Transverse colon (tissue), 4 donors: ENCODE results near the gene SKAP2. TPM values are rescaled to one million over a fixed set of nuclear protein-coding genes. Genes with fewer than 3 reads are reported as not detected.
A peak's percentile ranks its signal among the peaks of the same experiment; 100 is the strongest.

Source experiments
- DNase-seq: peaks from one replicate; pipeline ENCODE4 v3.0.0-alpha.2; 2019
- H3K27ac ChIP-seq, 4 donors: fragments of 200-600 bp; sonication (generic); 2 replicates each; pipeline ENCODE4 v1.5.1; 2016 to 2018; ENCODE audit warnings: inconsistent platforms in 4 of 4
- H3K27me3 ChIP-seq: fragments of 200-600 bp; sonication (generic); 2 replicates; pipeline ENCODE4 v1.5.1; 2017; ENCODE audit warnings: inconsistent platforms
- H3K36me3 ChIP-seq, 4 donors: fragments of 200-600 bp; sonication (generic); 2 replicates each; pipeline ENCODE4 v1.5.1; 2017 to 2019; ENCODE audit warnings: inconsistent platforms in 4 of 4
- H3K4me1 ChIP-seq, 4 donors: fragments of 200-600 bp; sonication (generic); 2 replicates each; pipeline ENCODE4 v1.5.1; 2017 to 2020; ENCODE audit warnings: inconsistent platforms in 4 of 4
- H3K4me3 ChIP-seq, 4 donors: fragments of 200-600 bp; sonication (generic); 1 replicate in 1 of 4; 2 replicates in 3 of 4; pipeline versions ENCODE4 v1.5.1 to v1.6.1; 2017 to 2019; ENCODE audit warnings: inconsistent platforms in 4 of 4
- H3K9me3 ChIP-seq, 2 donors: fragments of 200-600 bp; sonication (generic); 2 replicates each; pipeline ENCODE4 v1.5.1; 2017 to 2019; ENCODE audit warnings: inconsistent platforms in 2 of 2
- CTCF ChIP-seq, 5 experiments: fragments of 200-600 bp in 3 of 5; fragments of 450-650 bp in 2 of 5; sonication (generic) in 3 of 5; IDR thresholded peaks; 1 replicate in 2 of 5; 2 replicates in 3 of 5; pipeline ENCODE4 v1.5.1; 2016 to 2017; ENCODE audit warnings: antibody characterized with exemption in 5 of 5, inconsistent platforms in 3 of 5, mild to moderate bottlenecking in 2 of 5, moderate library complexity in 1 of 5
- EP300 ChIP-seq: sonication (generic); formaldehyde crosslinking; IDR thresholded peaks from one replicate; pipeline ENCODE4 v1.6.1; 2017; ENCODE audit warnings: antibody characterized with exemption, low read depth
- POLR2A ChIP-seq: fragments of 450-650 bp; IDR thresholded peaks from one replicate; pipeline ENCODE4 v1.6.1; 2016; ENCODE audit warnings: antibody characterized with exemption, mild to moderate bottlenecking, moderate library complexity
- POLR2AphosphoS5 ChIP-seq, 3 donors: sonication (generic); formaldehyde crosslinking; IDR thresholded peaks; one replicate each; pipeline ENCODE4 v1.6.1; 2016; ENCODE audit warnings: antibody characterized with exemption in 3 of 3
- WGBS, 2 donors: methylation state at CpG; one replicate each; pipeline ENCODE4 v1.1.5; 2018; ENCODE audit warnings: low coverage in 1 of 2; 5-methylcytosine and 5-hydroxymethylcytosine counted together
- in situ Hi-C, 4 donors: fragments of 200-750 bp; cut with MboI; loops; one replicate each; pipeline versions ENCODE4 v1.15.0 to v1.15.1; 2017; ENCODE audit warnings: low sequenced_read_pairs in 3 of 4, low pct_ligation_motif_present in 1 of 4, low pct_unique_long_range_greater_than_20kb in 1 of 4
- intact Hi-C: fragments of 100-400 bp; cut with DNase I; formaldehyde crosslinking; loops from one replicate; pipeline ENCODE4 v1.15.1; 2023; ENCODE audit warnings: low total_unique reads
- total RNA-seq, 4 donors: library from RNA; depleted of rRNA; stranded (reverse); fragments of >200 nt; gene quantifications; one replicate each; pipeline ENCODE4 v1.1.0, GENCODE V29; 2016

Gene SKAP2
- total RNA-seq, 4 donors from 2014 or later, result 2.6 to 35.2 (median 23.8) TPM

GRCh38 chr7:26655781-26656180 is 208.6 kb downstream of the SKAP2 start:
- no peak for TF ChIP-seq CTCF (IDR thresholded peaks at IDR 0.05)
- no peak for TF ChIP-seq EP300
- TF ChIP-seq POLR2A, result no peak
- TF ChIP-seq POLR2AphosphoS5 (IDR thresholded peaks at IDR 0.05), result no peak
- Histone ChIP-seq H3K9me3 (no peaks in the 10 kb centered on the region), H3K4me1 (no peaks in the 10 kb centered on the region), H3K36me3 (no peaks in the 10 kb centered on the region), H3K4me3 (no peak overlapping the region), H3K27ac (no peak overlapping the region), H3K27me3 (no peaks in the 10 kb centered on the region)
- in situ Hi-C loops, result loop anchor here (25.0 kb wide), 2 partner anchors 568 to 768 kb away; no protein-coding TSS in a partner anchor
- no peak for DNase-seq
- WGBS, 2 donors, result 88 to 100% methylated on average over 1 to 2 of the region's 2 CpGs
- intact Hi-C loops, result no loop called here

GRCh38 chr7:26653430-26654399 is 210.7 kb downstream of the SKAP2 start:
- H3K4me3 ChIP-seq, result no peak overlapping the region
- TF ChIP-seq EP300, result no peak
- no peak for TF ChIP-seq POLR2AphosphoS5 (IDR thresholded peaks at IDR 0.05)
- no peak for TF ChIP-seq CTCF (IDR thresholded peaks at IDR 0.05)
- no peak for TF ChIP-seq POLR2A
- in situ Hi-C loops (loop anchor here (25.0 kb wide), 2 partner anchors 566 to 766 kb away; no protein-coding TSS in a partner anchor), intact Hi-C loops (no loop called here)
- no peak overlapping the region for H3K27ac ChIP-seq
- DNase-seq, result peak; percentile 68
- 45 to 50% methylated on average over 4 to 8 of the region's 8 CpGs for WGBS, 2 donors
- no peaks in the 10 kb centered on the region for H3K36me3 ChIP-seq
- H3K4me1 ChIP-seq, result no peaks in the 10 kb centered on the region
- H3K27me3 ChIP-seq, result no peaks in the 10 kb centered on the region
- H3K9me3 ChIP-seq, result no peaks in the 10 kb centered on the region

- no peaks in the 10 kb centered on the region for H3K4me1 ChIP-seq
- H3K27ac ChIP-seq, result no peak overlapping the region
- intact Hi-C loops, result no loop called here
- no peak for DNase-seq
- in situ Hi-C loops, result loop anchor here (25.0 kb wide), 2 partner anchors 565 to 765 kb away; no protein-coding TSS in a partner anchor
- no peak for TF ChIP-seq POLR2A
- H3K36me3 ChIP-seq, result no peaks in the 10 kb centered on the region
- H3K27me3 ChIP-seq, result no peaks in the 10 kb centered on the region
- 84 to 91% methylated on average over 8 of the region's 8 CpGs for WGBS, 2 donors
- no peak overlapping the region for H3K4me3 ChIP-seq
- no peaks in the 10 kb centered on the region for H3K9me3 ChIP-seq
Observed at GRCh38 chr7:26652401-26653100, 211.8 kb downstream of the SKAP2 start.

GRCh38 chr7:26650103-26650502 is 214.3 kb downstream of the SKAP2 start:
- Histone ChIP-seq H3K27ac (no peak overlapping the region), H3K4me1 (no peaks in the 10 kb centered on the region), H3K4me3 (no peak overlapping the region), H3K27me3 (no peaks in the 10 kb centered on the region), H3K9me3 (no peaks in the 10 kb centered on the region), H3K36me3 (no peaks in the 10 kb centered on the region)
- no peak for DNase-seq
- TF ChIP-seq POLR2A (no peak), POLR2AphosphoS5 (IDR thresholded peaks at IDR 0.05) (no peak)
- 73 to 100% methylated on average over 1 to 2 of the region's 2 CpGs for WGBS, 2 donors
- in situ Hi-C loops, result loop anchor here (25.0 kb wide), 2 partner anchors 563 to 763 kb away; no protein-coding TSS in a partner anchor
- intact Hi-C loops, result no loop called here

- intact Hi-C loops, result no loop called here
- in situ Hi-C loops, result no loop called here
- H3K9me3 ChIP-seq, result no peaks in the 10 kb centered on the region
- no peaks in the 10 kb centered on the region for H3K4me1 ChIP-seq
- TF ChIP-seq POLR2A (no peak), EP300 (no peak), POLR2AphosphoS5 (IDR thresholded peaks at IDR 0.05) (no peak), CTCF (IDR thresholded peaks at IDR 0.05) (no peak)
- WGBS, 2 donors, result 94 to 98% methylated on average over 3 of the region's 3 CpGs
- H3K27me3 ChIP-seq, result no peaks in the 10 kb centered on the region
- no peak for DNase-seq
- H3K36me3 ChIP-seq, result no peaks in the 10 kb centered on the region
- no peak overlapping the region for H3K4me3 ChIP-seq
- no peak overlapping the region for H3K27ac ChIP-seq
Observed at GRCh38 chr7:26649388-26649787, 215.0 kb downstream of the SKAP2 start.
